Esophagus squamous epithelium (tissue), 5 donors: Measurements from ENCODE around the gene RGL1. TPM values are rescaled to one million over a fixed set of nuclear protein-coding genes. Genes with fewer than 3 reads are reported as not detected.

Experiments
- DNase-seq: peaks from one replicate; lab custom pipeline; 2025; lab: John Stamatoyannopoulos, UW
- H3K27ac ChIP-seq, 4 donors: fragments of 200-600 bp; sonication (generic); one replicate each; pipeline ENCODE4 v1.5.1; 2016 to 2019; ENCODE audit warnings: mild to moderate bottlenecking in 1 of 4
- H3K27me3 ChIP-seq, 4 donors: fragments of 200-600 bp; sonication (generic); 1 replicate in 3 of 4; 2 replicates in 1 of 4; pipeline versions ENCODE4 v1.5.1 to v1.6.0; 2017 to 2021; ENCODE audit warnings: antibody characterized with exemption in 1 of 4
- H3K36me3 ChIP-seq, 3 donors: fragments of 200-600 bp; sonication (generic); one replicate each; pipeline ENCODE4 v1.5.1; 2016 to 2019
- H3K4me1 ChIP-seq, 3 donors: fragments of 200-600 bp; sonication (generic); one replicate each; pipeline ENCODE4 v1.5.1; 2017 to 2019
- H3K4me3 ChIP-seq, 4 donors: fragments of 200-600 bp; sonication (generic); 1 replicate in 3 of 4; 2 replicates in 1 of 4; pipeline ENCODE4 v1.5.1; 2016 to 2019; ENCODE audit warnings: mild to moderate bottlenecking in 2 of 4, moderate library complexity in 1 of 4
- H3K9me3 ChIP-seq, 3 donors: fragments of 200-600 bp; sonication (generic); one replicate each; pipeline ENCODE4 v1.5.1; 2016 to 2019
- CTCF ChIP-seq, 6 experiments: fragments of 450-650 bp in 4 of 6; fragments of 200-600 bp in 2 of 6; sonication (generic) in 2 of 6; IDR thresholded peaks; one replicate each; pipeline ENCODE4 v1.5.1; 2016 to 2019; ENCODE audit warnings: antibody characterized with exemption in 6 of 6, mild to moderate bottlenecking in 4 of 6, moderate library complexity in 4 of 6
- POLR2A ChIP-seq, 4 donors: fragments of 450-650 bp; IDR thresholded peaks; one replicate each; pipeline ENCODE4 v1.6.1; 2017; ENCODE audit warnings: antibody characterized with exemption in 4 of 4, mild to moderate bottlenecking in 4 of 4, moderate library complexity in 3 of 4
- WGBS, 2 donors: methylation state at CpG; one replicate each; pipeline ENCODE4 v1.1.5; 2018; 5-methylcytosine and 5-hydroxymethylcytosine counted together
- intact Hi-C: fragments of 100-400 bp; cut with DNase I; formaldehyde crosslinking; loops from one replicate; pipeline ENCODE4 v1.15.0; 2022
- total RNA-seq, 4 donors: library from RNA; depleted of rRNA; stranded (reverse); fragments of >200 nt; gene quantifications; one replicate each; pipeline ENCODE4 v1.1.0, GENCODE V29; 2016
- donor health status: DM: yes; HTN: yes; CAD: no.

Gene RGL1
- total RNA-seq, 4 donors from 2014 or later, result 2.3 to 16.0 (median 5.7) TPM

- Histone ChIP-seq H3K36me3 (peaks cover 0 to 68% (median 0%) of the 10 kb centered on the region in 3 donors), H3K9me3 (no peaks in the 10 kb centered on the region), H3K4me1 (peaks cover 4 to 27% (median 11%) of the 10 kb centered on the region in 3 donors), H3K4me3 (no peak overlapping the region), H3K27me3 (no peaks in the 10 kb centered on the region), H3K27ac (no peak overlapping the region)
- TF ChIP-seq CTCF (IDR thresholded peaks at IDR 0.05), result no peak
- TF ChIP-seq POLR2A (IDR thresholded peaks at IDR 0.05), result no peak
- intact Hi-C loops, result no loop called here
- no peak for DNase-seq
- WGBS, 2 donors, result 74 to 78% methylated on average over 6 of the region's 6 CpGs
These were observed 113.7 kb downstream of the RGL1 start for GRCh38 chr1:183918589-183918988.

GRCh38 chr1:183920651-183921050 lies 115.7 kb downstream of the RGL1 start:
- H3K27ac ChIP-seq, result no peak overlapping the region
- peaks cover 0 to 67% (median 0%) of the 10 kb centered on the region in 3 donors for H3K36me3 ChIP-seq
- intact Hi-C loops, result no loop called here
- no peaks in the 10 kb centered on the region for H3K27me3 ChIP-seq
- no peaks in the 10 kb centered on the region for H3K9me3 ChIP-seq
- H3K4me1 ChIP-seq, result peaks cover 3 to 8% (median 7%) of the 10 kb centered on the region in 3 donors
- TF ChIP-seq POLR2A (IDR thresholded peaks at IDR 0.05), result no peak
- TF ChIP-seq CTCF (IDR thresholded peaks at IDR 0.05), result no peak
- DNase-seq, result no peak
- 48 to 80% methylated on average over 3 of the region's 3 CpGs for WGBS, 2 donors
- no peak overlapping the region for H3K4me3 ChIP-seq

- 90 to 94% methylated on average over 15 of the region's 15 CpGs for WGBS, 2 donors
- H3K36me3 ChIP-seq, result peaks cover 0 to 76% (median 0%) of the 10 kb centered on the region in 3 donors
- intact Hi-C loops, result no loop called here
These were observed 117.3 kb downstream of the RGL1 start for GRCh38 chr1:183922197-183922596.

GRCh38 chr1:183925947-183926346 lies 121.0 kb downstream of the RGL1 start:
- Histone ChIP-seq H3K9me3 (no peaks in the 10 kb centered on the region), H3K4me1 (no peaks in the 10 kb centered on the region), H3K4me3 (no peak overlapping the region), H3K27ac (no peak overlapping the region), H3K27me3 (no peaks in the 10 kb centered on the region), H3K36me3 (peaks cover 0 to 54% (median 0%) of the 10 kb centered on the region in 3 donors)
- 75 to 80% methylated on average over 8 of the region's 8 CpGs for WGBS, 2 donors
- DNase-seq, result no peak
- TF ChIP-seq CTCF (IDR thresholded peaks at IDR 0.05), result no peak
- TF ChIP-seq POLR2A (IDR thresholded peaks at IDR 0.05), result no peak
- intact Hi-C loops, result no loop called here

More at GRCh38 chr1:183922197-183922596, 117.3 kb downstream of the RGL1 start:
- Histone ChIP-seq H3K4me1 (no peaks in the 10 kb centered on the region), H3K27ac (no peak overlapping the region), H3K9me3 (no peaks in the 10 kb centered on the region), H3K4me3 (no peak overlapping the region), H3K27me3 (no peaks in the 10 kb centered on the region)
- TF ChIP-seq POLR2A (IDR thresholded peaks at IDR 0.05), result no peak
- TF ChIP-seq CTCF (IDR thresholded peaks at IDR 0.05), result no peak
- DNase-seq, result no peak

GRCh38 chr1:183926983-183927382 lies 122.1 kb downstream of the RGL1 start:
- Histone ChIP-seq H3K27ac (no peak overlapping the region), H3K9me3 (no peaks in the 10 kb centered on the region), H3K4me1 (peaks cover under 1 to 10% (median under 1%) of the 10 kb centered on the region in 3 donors), H3K36me3 (peaks cover 0 to 47% (median 0%) of the 10 kb centered on the region in 3 donors), H3K4me3 (no peak overlapping the region), H3K27me3 (no peaks in the 10 kb centered on the region)
- TF ChIP-seq CTCF (IDR thresholded peaks at IDR 0.05) (no peak), POLR2A (IDR thresholded peaks at IDR 0.05) (no peak)
- WGBS, 2 donors, result 85 to 91% methylated on average over 4 to 5 of the region's 5 CpGs
- intact Hi-C loops, result no loop called here
- DNase-seq, result no peak
